ENCODE data around the gene ABCA12. TPM values are rescaled to one million over a fixed set of nuclear protein-coding genes. Genes with fewer than 3 reads are reported as not detected.

ABCA12 gene
- polyA plus RNA-seq, 1 experiment: 0.04 TPM

- TF ChIP-seq, protein P1, sequence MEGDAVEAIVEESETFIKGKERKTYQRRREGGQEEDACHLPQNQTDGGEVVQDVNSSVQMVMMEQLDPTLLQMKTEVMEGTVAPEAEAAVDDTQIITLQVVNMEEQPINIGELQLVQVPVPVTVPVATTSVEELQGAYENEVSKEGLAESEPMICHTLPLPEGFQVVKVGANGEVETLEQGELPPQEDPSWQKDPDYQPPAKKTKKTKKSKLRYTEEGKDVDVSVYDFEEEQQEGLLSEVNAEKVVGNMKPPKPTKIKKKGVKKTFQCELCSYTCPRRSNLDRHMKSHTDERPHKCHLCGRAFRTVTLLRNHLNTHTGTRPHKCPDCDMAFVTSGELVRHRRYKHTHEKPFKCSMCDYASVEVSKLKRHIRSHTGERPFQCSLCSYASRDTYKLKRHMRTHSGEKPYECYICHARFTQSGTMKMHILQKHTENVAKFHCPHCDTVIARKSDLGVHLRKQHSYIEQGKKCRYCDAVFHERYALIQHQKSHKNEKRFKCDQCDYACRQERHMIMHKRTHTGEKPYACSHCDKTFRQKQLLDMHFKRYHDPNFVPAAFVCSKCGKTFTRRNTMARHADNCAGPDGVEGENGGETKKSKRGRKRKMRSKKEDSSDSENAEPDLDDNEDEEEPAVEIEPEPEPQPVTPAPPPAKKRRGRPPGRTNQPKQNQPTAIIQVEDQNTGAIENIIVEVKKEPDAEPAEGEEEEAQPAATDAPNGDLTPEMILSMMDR (IDR thresholded peaks at IDR 0.05; ENCODE audit: low read depth, low read length): no peak
- POLR2A ChIA-PET: no interaction called here
- CTCF ChIA-PET: no interaction called here
- no peak overlapping the region for H3K27ac ChIP-seq (ENCODE audit: low read depth, low read length)
- no peak overlapping the region for H3K4me3 ChIP-seq (ENCODE audit: low read depth, low read length)
- no peaks in the 10 kb centered on the region for H3K9me3 ChIP-seq (ENCODE audit: control insufficient read depth, insufficient read depth, low read length)
- H3K27me3 ChIP-seq (ENCODE audit: control insufficient read depth, insufficient read depth, low read length): no peaks in the 10 kb centered on the region
- DNase-seq (ENCODE audit: low read depth, low spot score): no peak
These were observed 31.0 kb downstream of the ABCA12 start for GRCh38 chr2:215107216-215108056.

GRCh38 chr2:215105607-215106354, 32.6 kb downstream of the ABCA12 start:
- DNase-seq (ENCODE audit: low read depth, low spot score): no peak
- Histone ChIP-seq H3K9me3 (ENCODE audit: control insufficient read depth, insufficient read depth, low read length) (no peaks in the 10 kb centered on the region), H3K27me3 (ENCODE audit: control insufficient read depth, insufficient read depth, low read length) (no peaks in the 10 kb centered on the region), H3K27ac (ENCODE audit: low read depth, low read length) (no peak overlapping the region), H3K4me3 (ENCODE audit: low read depth, low read length) (no peak overlapping the region)
- CTCF ChIA-PET: no interaction called here
- TF ChIP-seq, protein P1 (IDR thresholded peaks at IDR 0.05; ENCODE audit: low read depth, low read length): no peak
- POLR2A ChIA-PET: no interaction called here

DNA sequence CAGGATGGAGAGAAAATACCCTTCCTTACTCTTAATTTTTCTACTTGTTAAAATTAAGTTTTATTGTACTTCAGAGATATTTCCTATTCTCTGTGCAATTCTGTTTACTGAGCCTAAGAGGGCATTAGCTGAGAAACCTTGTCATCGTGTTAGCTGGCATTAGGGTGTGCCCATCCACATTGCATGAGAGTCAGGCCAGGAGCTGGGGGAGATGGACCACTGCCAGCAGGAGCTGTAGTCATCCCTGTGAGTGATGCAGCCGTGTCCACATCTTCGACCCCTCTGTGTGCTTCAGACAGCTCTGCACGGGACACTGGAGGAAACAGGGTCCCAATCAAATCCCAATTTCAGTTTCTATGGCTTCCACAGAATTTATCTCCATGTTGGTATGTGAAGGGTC, 34.2 kb downstream of the ABCA12 start:
- Histone ChIP-seq H3K27me3 (ENCODE audit: control insufficient read depth, insufficient read depth, low read length) (no peaks in the 10 kb centered on the region), H3K27ac (ENCODE audit: low read depth, low read length) (no peak overlapping the region), H3K9me3 (ENCODE audit: control insufficient read depth, insufficient read depth, low read length) (no peaks in the 10 kb centered on the region), H3K4me3 (ENCODE audit: low read depth, low read length) (no peak overlapping the region)
- ChIA-PET CTCF (no interaction called here), POLR2A (no interaction called here)
- TF ChIP-seq, protein P1 (IDR thresholded peaks at IDR 0.05; ENCODE audit: low read depth, low read length): no peak
- DNase-seq (ENCODE audit: low read depth, low spot score): no peak

GRCh38 chr2:215098875-215099274, 39.6 kb downstream of the ABCA12 start:
- Histone ChIP-seq H3K27ac (ENCODE audit: low read depth, low read length) (no peak overlapping the region), H3K9me3 (ENCODE audit: control insufficient read depth, insufficient read depth, low read length) (no peaks in the 10 kb centered on the region), H3K4me3 (ENCODE audit: low read depth, low read length) (no peak overlapping the region), H3K27me3 (ENCODE audit: control insufficient read depth, insufficient read depth, low read length) (no peaks in the 10 kb centered on the region)
- ChIA-PET CTCF (interaction anchor here (0.6 kb wide), 1 partner anchor 1848 kb away, joined by 4 read pairs; no protein-coding TSS in a partner anchor), POLR2A (no interaction called here)
- TF ChIP-seq, protein P1 (IDR thresholded peaks at IDR 0.05; ENCODE audit: low read depth, low read length): no peak
- no peak for DNase-seq (ENCODE audit: low read depth, low spot score)

DNA sequence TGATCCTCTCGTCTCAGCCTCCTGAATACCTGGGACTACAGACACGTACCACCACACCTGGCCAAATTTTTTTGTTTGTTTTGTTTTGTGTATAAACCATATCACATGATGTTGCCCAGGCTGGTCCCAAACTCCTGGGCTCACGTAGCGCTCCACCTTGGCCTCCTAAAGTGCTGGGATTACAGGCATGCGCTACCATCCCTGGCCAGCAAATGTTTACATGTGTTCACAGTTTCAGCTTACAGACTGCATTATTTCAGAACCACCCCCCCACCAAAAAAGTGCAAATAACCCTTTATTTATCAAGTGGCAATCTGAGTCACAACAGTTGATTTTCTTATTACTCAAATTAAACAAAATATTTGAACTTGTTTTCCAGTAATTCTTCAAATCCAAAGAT, 54.3 kb downstream of the ABCA12 start:
- ChIA-PET CTCF (no interaction called here), POLR2A (no interaction called here)
- no peak for DNase-seq (ENCODE audit: low read depth, low spot score)
- Histone ChIP-seq H3K4me3 (ENCODE audit: low read depth, low read length) (no peak overlapping the region), H3K9me3 (ENCODE audit: control insufficient read depth, insufficient read depth, low read length) (no peaks in the 10 kb centered on the region), H3K27ac (ENCODE audit: low read depth, low read length) (no peak overlapping the region), H3K27me3 (ENCODE audit: control insufficient read depth, insufficient read depth, low read length) (no peaks in the 10 kb centered on the region)
- TF ChIP-seq, protein P1 (IDR thresholded peaks at IDR 0.05; ENCODE audit: low read depth, low read length): no peak
